ENCODE measurements around the gene PTPRJ. TPM values are rescaled to one million over a fixed set of nuclear protein-coding genes. Genes with fewer than 3 reads are reported as not detected.

The PTPRJ gene
- total RNA-seq, 1 experiment from 2014 or later = 59.4 TPM

GRCh38 chr11:48004456-48004855 lies 24.1 kb downstream of the PTPRJ start:
- TF ChIP-seq CTCF (IDR thresholded peaks at IDR 0.05; ENCODE audit: unreplicated experiment) = no peak
- BruUV-seq (replicated peaks) = no TSS peak
- intact Hi-C loops (cut with micrococcal nuclease; ENCODE audit: unreplicated experiment) = no loop called here
- no peak for DNase-seq
- no peaks in the 10 kb centered on the region for H3K27me3 Mint-ChIP-seq (ENCODE audit: unreplicated experiment)
- peak overlapping the region; percentile 32 for H3K27ac Mint-ChIP-seq (ENCODE audit: unreplicated experiment)
- peaks cover 59% of the 10 kb centered on the region for H3K4me1 Mint-ChIP-seq (ENCODE audit: low read depth, unreplicated experiment)
- CTCF ChIA-PET = no interaction called here
- no peak overlapping the region for H3K4me3 Mint-ChIP-seq (ENCODE audit: low read depth, unreplicated experiment)
- H3K36me3 Mint-ChIP-seq (ENCODE audit: insufficient read depth, unreplicated experiment) = peaks cover 4% of the 10 kb centered on the region
- no peaks in the 10 kb centered on the region for H3K9me3 Mint-ChIP-seq (ENCODE audit: low read depth, unreplicated experiment)

GRCh38 chr11:48005136-48005535 lies 24.8 kb downstream of the PTPRJ start:
- H3K4me3 Mint-ChIP-seq (ENCODE audit: low read depth, unreplicated experiment) = no peak overlapping the region
- no peaks in the 10 kb centered on the region for H3K36me3 Mint-ChIP-seq (ENCODE audit: insufficient read depth, unreplicated experiment)
- no peaks in the 10 kb centered on the region for H3K9me3 Mint-ChIP-seq (ENCODE audit: low read depth, unreplicated experiment)
- intact Hi-C loops (cut with micrococcal nuclease; ENCODE audit: unreplicated experiment) = no loop called here
- no peak for TF ChIP-seq CTCF (IDR thresholded peaks at IDR 0.05; ENCODE audit: unreplicated experiment)
- peaks cover 53% of the 10 kb centered on the region for H3K4me1 Mint-ChIP-seq (ENCODE audit: low read depth, unreplicated experiment)
- CTCF ChIA-PET = no interaction called here
- no peaks in the 10 kb centered on the region for H3K27me3 Mint-ChIP-seq (ENCODE audit: unreplicated experiment)
- BruUV-seq (replicated peaks) = no TSS peak
- no peak for DNase-seq
- peak overlapping the region; percentile 4 for H3K27ac Mint-ChIP-seq (ENCODE audit: unreplicated experiment)

- intact Hi-C loops (cut with micrococcal nuclease; ENCODE audit: unreplicated experiment) = no loop called here
- Mint-ChIP-seq H3K4me1 (ENCODE audit: low read depth, unreplicated experiment) (peaks cover 45% of the 10 kb centered on the region), H3K36me3 (ENCODE audit: insufficient read depth, unreplicated experiment) (no peaks in the 10 kb centered on the region), H3K27me3 (ENCODE audit: unreplicated experiment) (no peaks in the 10 kb centered on the region), H3K4me3 (ENCODE audit: low read depth, unreplicated experiment) (no peak overlapping the region), H3K9me3 (ENCODE audit: low read depth, unreplicated experiment) (no peaks in the 10 kb centered on the region), H3K27ac (ENCODE audit: unreplicated experiment) (peak overlapping the region; percentile 4)
- no peak for TF ChIP-seq CTCF (IDR thresholded peaks at IDR 0.05; ENCODE audit: unreplicated experiment)
- CTCF ChIA-PET = no interaction called here
- no TSS peak for BruUV-seq (replicated peaks)
- DNase-seq = no peak
Measured at GRCh38 chr11:48005831-48006270, 25.5 kb downstream of the PTPRJ start.

GRCh38 chr11:48006301-48006992 lies 26.1 kb downstream of the PTPRJ start:
- no peak overlapping the region for H3K27ac Mint-ChIP-seq (ENCODE audit: unreplicated experiment)
- no peak for DNase-seq
- intact Hi-C loops (cut with micrococcal nuclease; ENCODE audit: unreplicated experiment) = no loop called here
- no TSS peak for BruUV-seq (replicated peaks)
- H3K9me3 Mint-ChIP-seq (ENCODE audit: low read depth, unreplicated experiment) = no peaks in the 10 kb centered on the region
- H3K4me3 Mint-ChIP-seq (ENCODE audit: low read depth, unreplicated experiment) = no peak overlapping the region
- CTCF ChIA-PET = no interaction called here
- peaks cover 39% of the 10 kb centered on the region for H3K4me1 Mint-ChIP-seq (ENCODE audit: low read depth, unreplicated experiment)
- no peak for TF ChIP-seq CTCF (IDR thresholded peaks at IDR 0.05; ENCODE audit: unreplicated experiment)
- H3K27me3 Mint-ChIP-seq (ENCODE audit: unreplicated experiment) = no peaks in the 10 kb centered on the region
- H3K36me3 Mint-ChIP-seq (ENCODE audit: insufficient read depth, unreplicated experiment) = no peaks in the 10 kb centered on the region
